ENCODE data around the gene C1QTNF5.

GRCh38 chr11:119309953-119310681, 30.6 kb downstream of the C1QTNF5 start:
- TF ChIP-seq, protein P1, sequence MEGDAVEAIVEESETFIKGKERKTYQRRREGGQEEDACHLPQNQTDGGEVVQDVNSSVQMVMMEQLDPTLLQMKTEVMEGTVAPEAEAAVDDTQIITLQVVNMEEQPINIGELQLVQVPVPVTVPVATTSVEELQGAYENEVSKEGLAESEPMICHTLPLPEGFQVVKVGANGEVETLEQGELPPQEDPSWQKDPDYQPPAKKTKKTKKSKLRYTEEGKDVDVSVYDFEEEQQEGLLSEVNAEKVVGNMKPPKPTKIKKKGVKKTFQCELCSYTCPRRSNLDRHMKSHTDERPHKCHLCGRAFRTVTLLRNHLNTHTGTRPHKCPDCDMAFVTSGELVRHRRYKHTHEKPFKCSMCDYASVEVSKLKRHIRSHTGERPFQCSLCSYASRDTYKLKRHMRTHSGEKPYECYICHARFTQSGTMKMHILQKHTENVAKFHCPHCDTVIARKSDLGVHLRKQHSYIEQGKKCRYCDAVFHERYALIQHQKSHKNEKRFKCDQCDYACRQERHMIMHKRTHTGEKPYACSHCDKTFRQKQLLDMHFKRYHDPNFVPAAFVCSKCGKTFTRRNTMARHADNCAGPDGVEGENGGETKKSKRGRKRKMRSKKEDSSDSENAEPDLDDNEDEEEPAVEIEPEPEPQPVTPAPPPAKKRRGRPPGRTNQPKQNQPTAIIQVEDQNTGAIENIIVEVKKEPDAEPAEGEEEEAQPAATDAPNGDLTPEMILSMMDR (conservative IDR thresholded peaks at IDR 0.05 in 1 of 2, IDR thresholded peaks at IDR 0.05 in 1 of 2; ENCODE audit: extremely low read depth in 1 of 2, insufficient read depth in 1 of 2, low read depth in 1 of 2, low read length in 2 of 2): no peak
- TF ChIP-seq EZH2 (IDR thresholded peaks at IDR 0.05; ENCODE audit: borderline replicate concordance, low read length): no peak
